Measurements from ENCODE around the gene GPRC5B.

DNA sequence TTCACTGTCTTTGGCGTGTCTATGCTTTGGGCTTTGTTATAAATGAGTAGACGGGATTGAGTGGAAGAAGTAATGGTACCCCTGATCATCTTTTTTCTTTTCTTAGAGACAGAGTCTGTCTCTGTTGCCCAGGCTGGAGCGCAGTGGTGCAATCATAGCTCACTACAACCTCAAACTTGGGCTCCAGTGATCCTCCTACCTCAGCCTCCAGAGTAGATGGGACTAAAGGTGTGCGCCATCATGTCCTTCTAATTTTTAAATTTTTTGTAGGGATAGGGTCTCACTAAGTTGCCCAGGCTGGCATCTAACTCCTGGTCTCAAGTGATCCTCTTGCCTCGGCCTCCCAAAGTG is 14.9 kb upstream of the GPRC5B start:
- TF ChIP-seq POLR2A (IDR thresholded peaks at IDR 0.05), result no peak
- TF ChIP-seq, protein P1, sequence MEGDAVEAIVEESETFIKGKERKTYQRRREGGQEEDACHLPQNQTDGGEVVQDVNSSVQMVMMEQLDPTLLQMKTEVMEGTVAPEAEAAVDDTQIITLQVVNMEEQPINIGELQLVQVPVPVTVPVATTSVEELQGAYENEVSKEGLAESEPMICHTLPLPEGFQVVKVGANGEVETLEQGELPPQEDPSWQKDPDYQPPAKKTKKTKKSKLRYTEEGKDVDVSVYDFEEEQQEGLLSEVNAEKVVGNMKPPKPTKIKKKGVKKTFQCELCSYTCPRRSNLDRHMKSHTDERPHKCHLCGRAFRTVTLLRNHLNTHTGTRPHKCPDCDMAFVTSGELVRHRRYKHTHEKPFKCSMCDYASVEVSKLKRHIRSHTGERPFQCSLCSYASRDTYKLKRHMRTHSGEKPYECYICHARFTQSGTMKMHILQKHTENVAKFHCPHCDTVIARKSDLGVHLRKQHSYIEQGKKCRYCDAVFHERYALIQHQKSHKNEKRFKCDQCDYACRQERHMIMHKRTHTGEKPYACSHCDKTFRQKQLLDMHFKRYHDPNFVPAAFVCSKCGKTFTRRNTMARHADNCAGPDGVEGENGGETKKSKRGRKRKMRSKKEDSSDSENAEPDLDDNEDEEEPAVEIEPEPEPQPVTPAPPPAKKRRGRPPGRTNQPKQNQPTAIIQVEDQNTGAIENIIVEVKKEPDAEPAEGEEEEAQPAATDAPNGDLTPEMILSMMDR (IDR thresholded peaks at IDR 0.05), result no peak
- TF ChIP-seq POLR2AphosphoS5 (IDR thresholded peaks at IDR 0.05), result no peak
- no peak for TF ChIP-seq EP300 (IDR thresholded peaks at IDR 0.05)

All from upper lobe of left lung (tissue), 4 donors.